Measurements from ENCODE around the gene FCMR.
A peak's percentile ranks its signal among the peaks of the same experiment; 100 is the strongest.
"Not testable (repeated sequence)": the region's sequence is repeated elsewhere in the genome, so short reads cannot be mapped to it uniquely, and the experiment has no call there.

The FCMR gene

DNA sequence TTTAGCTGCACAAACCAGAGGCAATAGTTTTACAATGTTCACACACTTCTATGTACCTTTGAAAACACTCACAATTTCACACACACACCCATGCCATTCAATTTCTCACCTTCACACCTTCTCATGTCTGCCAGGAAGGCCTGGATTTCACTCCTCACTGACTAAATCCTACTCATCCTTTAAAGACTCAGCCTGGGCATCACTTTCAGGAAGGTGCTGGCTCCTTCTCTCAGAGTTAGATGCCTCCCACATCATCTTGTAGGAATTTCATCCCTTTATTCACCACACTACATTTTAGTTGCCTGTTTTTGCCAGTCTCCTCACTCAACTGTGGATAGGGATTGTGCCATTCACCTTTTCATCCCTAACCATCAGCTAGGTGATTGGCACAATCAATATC lies 54.0 kb downstream of the FCMR start:
- DNase-seq: no peak

DNA sequence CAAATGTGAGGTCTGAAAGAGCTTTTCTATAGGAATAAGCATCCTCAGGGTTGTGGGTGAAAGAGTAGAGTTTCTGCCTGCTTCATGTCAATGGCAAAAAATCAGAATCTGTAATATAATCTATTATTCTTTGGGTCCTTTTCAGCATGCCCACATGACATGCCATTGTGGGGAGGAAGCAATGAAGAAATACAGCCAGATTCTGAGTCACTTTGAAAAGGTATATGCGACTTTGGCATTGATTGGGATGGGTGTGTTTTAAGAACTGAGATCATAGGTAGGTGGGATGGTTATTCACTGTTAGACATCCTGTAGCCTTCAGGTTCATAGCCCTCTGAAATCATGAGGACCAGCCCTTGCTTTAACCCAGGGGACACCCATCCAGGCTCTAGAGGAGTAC lies 54.5 kb downstream of the FCMR start:
- DNase-seq: no peak

DNA sequence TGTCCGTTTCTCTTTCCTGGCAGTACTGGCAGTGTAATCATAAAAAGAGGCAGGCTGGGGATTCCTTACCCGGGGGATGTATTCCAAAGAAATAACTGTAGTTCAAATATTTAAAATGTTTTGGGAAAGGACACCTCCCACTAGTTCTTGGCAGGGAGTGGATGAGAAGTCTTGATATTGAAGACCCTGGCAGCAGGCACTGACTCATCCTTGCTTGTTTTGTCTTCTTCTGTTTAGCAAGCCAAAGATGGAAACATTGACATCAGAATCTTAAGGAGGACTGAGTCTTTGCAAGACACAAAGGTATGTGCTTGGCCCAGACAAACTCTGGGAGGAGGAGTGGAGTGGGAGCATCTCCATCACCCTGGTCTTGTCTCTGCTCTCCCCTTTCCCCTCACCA lies 55.7 kb downstream of the FCMR start:
- no peak for DNase-seq

DNA sequence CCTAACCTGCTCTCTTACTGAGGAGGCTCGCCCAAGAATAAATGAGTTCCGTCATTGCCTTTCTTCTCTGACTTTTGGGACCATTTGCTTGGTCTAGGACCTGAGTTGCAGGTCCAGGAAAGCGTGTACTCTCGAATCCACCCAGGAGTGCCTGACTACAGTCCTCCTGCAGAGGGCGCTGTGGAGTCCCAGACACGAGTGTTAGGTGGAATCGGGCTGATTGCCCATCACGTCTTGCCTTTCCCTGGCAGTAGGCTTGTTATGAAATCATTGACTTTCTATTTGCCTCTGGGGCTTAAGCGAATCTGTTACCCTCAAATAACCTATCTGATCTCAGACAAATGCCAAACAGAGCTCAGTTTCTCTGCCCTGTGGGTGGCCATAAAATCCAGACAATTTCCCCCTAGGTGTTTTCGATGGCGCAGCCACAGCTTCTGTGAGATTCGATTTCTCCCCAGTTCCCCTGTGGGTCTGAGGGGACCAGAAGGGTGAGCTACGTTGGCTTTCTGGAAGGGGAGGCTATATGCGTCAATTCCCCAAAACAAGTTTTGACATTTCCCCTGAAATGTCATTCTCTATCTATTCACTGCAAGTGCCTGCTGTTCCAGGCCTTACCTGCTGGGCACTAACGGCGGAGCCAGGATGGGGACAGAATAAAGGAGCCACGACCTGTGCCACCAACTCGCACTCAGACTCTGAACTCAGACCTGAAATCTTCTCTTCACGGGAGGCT lies 56.6 kb downstream of the FCMR start, which contains the start of gene IL20:
TSS of gene IL20 (plus strand) at position 685 of the 733 bp plus-strand sequence. CDS start 230 bp downstream, outside the sequence.
- no peak for DNase-seq

DNA sequence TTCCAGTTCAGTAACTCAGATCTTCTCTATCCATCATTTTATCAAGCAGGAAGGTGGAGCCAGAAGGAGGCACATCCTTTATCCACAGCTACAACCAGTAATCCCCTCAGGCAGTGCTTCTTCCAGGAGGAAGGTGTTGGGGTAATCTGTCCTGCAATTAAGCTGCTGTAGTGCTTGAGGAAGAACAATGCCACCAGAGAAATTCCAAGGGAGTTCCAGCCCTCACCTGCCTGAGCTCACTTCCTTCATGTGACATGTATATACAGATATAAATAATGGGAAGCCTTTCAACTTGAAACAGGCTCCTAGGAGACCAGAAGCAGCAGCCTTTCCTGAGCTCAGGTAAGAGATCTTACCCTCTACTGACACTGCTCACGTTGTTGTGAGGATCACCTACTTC lies 58.5 kb downstream of the FCMR start:
- DNase-seq: no peak

DNA sequence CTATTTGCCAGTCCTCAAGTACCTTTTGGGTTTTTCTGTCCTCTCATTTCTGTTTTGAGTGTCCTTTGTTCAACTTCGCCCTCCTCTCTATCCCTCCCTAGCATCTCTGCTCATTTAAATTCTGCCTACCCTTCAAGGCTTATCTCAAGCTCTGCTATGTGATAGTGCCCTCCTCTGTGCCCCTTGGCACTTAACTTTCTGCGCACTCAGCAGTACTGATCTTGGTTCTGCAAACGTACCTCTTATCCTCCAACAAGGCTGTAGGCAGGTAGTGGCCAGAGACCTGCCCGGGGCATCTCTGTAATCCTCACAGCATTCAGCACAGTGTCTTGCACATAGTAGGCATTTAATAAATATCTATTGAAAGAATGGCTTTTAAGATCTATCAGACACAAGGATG lies 61.6 kb downstream of the FCMR start:
- DNase-seq: no peak

DNA sequence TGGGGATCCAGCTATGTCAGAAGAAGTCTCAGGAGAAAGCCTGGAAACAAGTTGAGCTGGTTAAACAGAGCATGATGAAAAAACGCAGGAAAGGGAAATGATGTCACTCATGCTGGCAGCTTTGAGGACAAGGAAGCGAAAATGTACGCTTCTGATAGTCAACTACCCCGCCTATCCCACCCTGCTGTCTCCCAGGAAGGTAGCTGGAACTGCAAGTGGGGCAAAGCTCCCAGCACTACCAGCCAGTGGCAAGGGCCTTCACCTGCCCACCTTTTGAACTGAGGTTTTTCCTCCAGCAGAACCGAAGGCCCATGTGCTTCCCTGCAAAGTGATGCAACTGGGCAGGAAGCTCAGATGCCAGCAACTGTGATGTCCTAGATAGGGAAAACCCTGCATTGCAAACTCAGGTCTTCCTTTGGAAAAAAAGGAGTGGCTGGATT lies 62.6 kb downstream of the FCMR start:
- DNase-seq: no peak

DNA sequence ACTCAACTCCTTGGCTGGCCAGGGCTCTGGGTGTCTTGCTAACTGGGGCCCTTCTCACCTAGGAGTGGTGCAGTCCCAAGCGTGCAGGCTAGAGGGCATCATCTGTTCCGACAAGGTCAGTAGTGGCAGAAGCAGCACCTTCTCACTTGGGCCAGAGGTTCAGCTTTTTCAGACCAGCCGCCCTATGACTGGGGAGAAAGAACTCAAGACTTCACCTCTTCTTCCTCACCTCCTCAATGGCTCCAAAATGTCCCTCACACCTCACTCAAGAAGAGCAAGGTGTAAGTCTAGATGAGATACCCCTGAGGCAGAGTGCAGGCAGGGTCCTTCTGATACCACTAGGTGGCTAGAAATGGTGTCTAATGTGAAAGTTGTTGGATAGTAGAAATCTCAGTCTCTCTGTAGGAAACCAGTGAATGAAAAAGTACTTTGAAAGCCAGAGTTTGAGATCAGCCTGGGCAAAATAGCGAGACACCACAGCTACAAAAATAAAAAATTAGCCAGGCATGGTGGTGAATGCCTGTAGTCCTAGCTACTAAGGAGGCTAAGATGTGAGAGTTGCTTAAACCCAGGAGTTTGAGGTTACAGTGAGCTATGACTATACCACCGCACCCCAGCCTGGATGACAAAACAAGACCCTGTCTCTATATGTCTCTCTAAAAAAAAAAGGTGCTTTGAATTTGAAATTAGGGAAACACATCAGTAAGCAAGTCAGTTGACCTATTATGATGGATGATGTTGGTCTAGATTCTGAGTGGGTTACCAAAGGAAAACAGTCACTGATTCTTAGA lies 64.9 kb downstream of the FCMR start:
- DNase-seq: no peak

DNA sequence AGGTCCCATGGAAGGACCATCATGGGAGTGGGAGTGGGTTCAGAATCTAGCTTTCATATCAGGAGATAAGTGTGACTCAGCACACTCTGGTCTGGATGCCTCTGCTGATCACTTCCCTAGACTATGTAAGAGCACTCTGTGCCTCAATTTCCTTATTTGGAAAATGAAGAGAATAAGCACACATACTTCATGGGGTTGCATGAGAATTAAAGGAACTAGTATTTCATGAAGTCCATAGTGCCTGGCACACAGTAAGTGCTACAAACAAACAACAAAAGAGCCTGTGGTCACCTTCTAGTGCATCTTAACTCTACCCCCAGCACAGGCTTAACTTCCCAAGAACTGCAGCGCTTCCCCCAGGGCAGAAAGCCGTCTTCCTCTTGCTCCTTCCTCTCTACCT lies 65.9 kb downstream of the FCMR start:
- no peak for DNase-seq

DNA sequence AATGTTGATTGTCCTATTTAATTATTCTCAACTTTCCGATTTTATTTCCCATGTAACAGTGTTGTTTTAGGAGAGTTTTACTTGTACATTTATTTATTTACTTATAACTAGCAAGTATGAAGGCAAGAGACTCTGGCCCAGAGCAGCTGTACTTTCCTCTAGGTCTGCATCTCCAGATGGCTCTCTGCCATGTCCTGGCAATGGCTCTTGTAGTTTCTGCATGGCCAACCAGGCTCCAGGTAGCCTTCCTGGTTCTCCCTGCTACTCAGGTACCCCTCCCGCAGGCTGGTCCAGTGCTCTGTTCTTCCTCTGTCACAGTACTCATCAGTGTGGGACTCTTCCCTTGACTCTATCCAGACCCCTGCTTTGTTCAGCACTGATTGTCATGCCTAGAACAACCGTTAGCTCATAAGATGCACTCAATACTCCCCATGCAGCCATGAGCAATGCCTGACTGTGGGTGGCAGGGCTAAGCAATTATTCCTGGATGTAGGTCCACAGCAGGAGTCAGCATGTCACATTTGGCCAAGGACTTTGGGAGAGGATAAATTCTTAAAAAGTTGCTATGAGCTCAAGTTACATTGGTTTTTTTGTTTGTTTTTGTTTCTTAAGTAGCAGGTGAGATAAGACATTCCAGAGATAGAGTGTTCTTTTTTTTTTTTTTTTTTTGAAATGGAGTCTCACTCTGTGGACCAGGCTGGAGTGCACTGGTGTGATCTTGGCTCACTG lies 67.2 kb downstream of the FCMR start:
- peak; percentile 22 for DNase-seq

DNA sequence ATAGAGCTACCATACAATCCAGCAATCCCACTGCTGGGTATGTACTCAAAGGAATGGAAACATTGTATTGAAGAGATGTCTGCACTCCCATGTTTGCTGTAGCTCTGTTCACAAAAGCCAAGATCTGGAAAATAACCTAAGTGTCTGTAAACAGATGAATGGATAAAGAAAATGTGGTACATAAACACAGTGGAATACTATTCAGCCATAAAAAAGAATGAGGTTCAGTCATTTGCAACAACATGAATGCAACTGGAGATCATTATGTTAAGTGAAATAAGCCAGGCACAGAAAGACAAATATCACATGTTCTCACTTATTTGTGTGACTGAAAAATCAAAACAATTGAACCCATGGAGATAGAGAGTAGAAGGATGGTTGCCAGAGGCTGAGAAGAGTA lies 68.0 kb downstream of the FCMR start:
- not testable (repeated sequence) for DNase-seq
